ENCODE measurements around the gene TAS2R38. TPM values are rescaled to one million over a fixed set of nuclear protein-coding genes. Genes with fewer than 3 reads are reported as not detected.

TAS2R38 gene
- not detected in 2 replicates for total RNA-seq

DNA sequence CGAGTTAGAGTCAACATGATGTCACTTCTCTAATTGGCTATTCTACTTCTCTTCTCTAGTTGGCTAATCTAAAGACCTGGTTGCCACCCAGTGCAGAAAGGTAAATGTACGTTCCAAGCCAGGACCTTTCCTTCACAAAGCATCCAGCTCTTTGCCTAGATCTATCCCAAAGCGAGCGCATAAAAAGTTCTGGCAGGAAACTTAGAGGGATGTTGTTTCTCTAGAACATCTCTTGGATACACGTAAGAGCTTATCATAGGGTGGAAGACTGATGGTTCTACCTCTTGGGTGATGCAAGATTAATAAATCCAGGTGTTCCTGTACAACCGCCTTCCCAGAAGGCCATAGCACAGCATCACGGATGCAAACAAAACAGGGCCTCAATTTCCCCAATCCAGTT lies at the start of gene TAS2R38:
Gene TAS2R38 (minus strand): TSS at position 101 of the 400 bp plus-strand sequence. CDS start 84 bp downstream, at position 17.

GRCh38 chr7:141946796-141947195 lies 26.8 kb downstream of the TAS2R38 start, which contains the start of gene CLEC5A:
CLEC5A (minus strand) TSS chr7:141946974; CDS start chr7:141946292, 682 bp downstream.

Other genes with a start within 250 kb of the TAS2R38 start
- gene SSBP1, start 235.4 kb downstream of the TAS2R38 start, total RNA-seq, result 115 and 118 TPM in 2 replicates
- 1.8 TPM in 2 replicates for gene TAS2R3, start 209.7 kb downstream of the TAS2R38 start, total RNA-seq
- 1.4 and 1.5 TPM in 2 replicates for gene TAS2R4, start 197.1 kb downstream of the TAS2R38 start, total RNA-seq
- gene TAS2R5, start 183.6 kb downstream of the TAS2R38 start, total RNA-seq, result 0.59 and 1.5 TPM in 2 replicates
- not detected in 2 replicates for gene PRSS37, start 132.3 kb downstream of the TAS2R38 start, total RNA-seq
- gene OR9A4, start 57.4 kb downstream of the TAS2R38 start, total RNA-seq, result not detected in 2 replicates
- not detected in 2 replicates for gene CLEC5A, start 26.8 kb downstream of the TAS2R38 start, total RNA-seq
- under 0.01 and 0.20 TPM in 2 replicates for gene MGAM, start 22.1 kb upstream of the TAS2R38 start, total RNA-seq
- not detected in 2 replicates for gene MGAM2, start 137.9 kb upstream of the TAS2R38 start, total RNA-seq